Keratinocyte (primary cell): ENCODE results near the gene CHCHD6. TPM values are rescaled to one million over a fixed set of nuclear protein-coding genes. Genes with fewer than 3 reads are reported as not detected.

ENCODE experiments used
- DNase-seq: peaks from one replicate; pipeline ENCODE4 v3.0.0-alpha.2; 2011; ENCODE audit warnings: low read depth, missing footprints, low spot score
- FAIRE-seq: peaks from 2 replicates; lab custom pipeline; 2011; peaks lifted over from hg19 to GRCh38; lab: Jason Lieb, UNC
- H2AFZ ChIP-seq: 2 replicates; pipeline ENCODE4 v1.6.0; 2012; ENCODE audit warnings: low read length, control low read depth, inconsistent platforms; ENCODE audit not compliant: control insufficient read depth
- H3K27ac ChIP-seq: 2 replicates; pipeline ENCODE4 v1.5.1; 2011; ENCODE audit warnings: low read length; ENCODE audit not compliant: control insufficient read depth, insufficient read depth
- H3K27me3 ChIP-seq: 3 replicates; pipeline ENCODE4 v1.6.0; 2011; ENCODE audit warnings: low read length; ENCODE audit not compliant: control insufficient read depth, insufficient read depth; ENCODE audit errors: extremely low read depth
- H3K36me3 ChIP-seq, 2 experiments: 2 replicates in 1 of 2; 3 replicates in 1 of 2; pipeline ENCODE4 v1.5.1; 2011; ENCODE audit warnings: low read length in 2 of 2, mild to moderate bottlenecking in 1 of 2; ENCODE audit not compliant: control insufficient read depth in 2 of 2, insufficient read depth in 2 of 2; ENCODE audit errors: extremely low read depth in 1 of 2
- H3K4me1 ChIP-seq: 3 replicates; pipeline ENCODE4 v1.5.1; 2011; ENCODE audit warnings: low read length; ENCODE audit not compliant: control insufficient read depth, insufficient read depth; ENCODE audit errors: extremely low read depth
- H3K4me2 ChIP-seq: 3 replicates; pipeline ENCODE4 v1.6.0; 2011; ENCODE audit warnings: low read depth, low read length; ENCODE audit not compliant: control insufficient read depth, insufficient read depth; ENCODE audit errors: extremely low read depth
- H3K4me3 ChIP-seq, 3 experiments: fragments of 200-600 bp in 1 of 3; sonication (generic) in 1 of 3; 2 replicates in 2 of 3; 3 replicates in 1 of 3; pipeline ENCODE4 v1.5.1; 2011 to 2016; ENCODE audit warnings: low read length in 3 of 3, mild to moderate bottlenecking in 3 of 3, control low read depth in 2 of 3, inconsistent platforms in 1 of 3, low read depth in 1 of 3, mixed read lengths in 1 of 3, mixed run types in 1 of 3, moderate library complexity in 1 of 3; ENCODE audit not compliant: control insufficient read depth in 2 of 3, insufficient read depth in 2 of 3; ENCODE audit errors: extremely low read depth in 1 of 3
- H3K79me2 ChIP-seq: 2 replicates; pipeline ENCODE4 v1.6.0; 2012; ENCODE audit warnings: low read length; ENCODE audit not compliant: control insufficient read depth, insufficient read depth
- H3K9ac ChIP-seq: 3 replicates; pipeline ENCODE4 v1.6.0; 2011; ENCODE audit warnings: low read length; ENCODE audit not compliant: control insufficient read depth, insufficient read depth; ENCODE audit errors: extremely low read depth
- H3K9me1 ChIP-seq: 3 replicates; pipeline ENCODE4 v1.6.0; 2011; ENCODE audit warnings: low read length; ENCODE audit not compliant: control insufficient read depth, insufficient read depth; ENCODE audit errors: extremely low read depth
- H3K9me3 ChIP-seq: 2 replicates; pipeline ENCODE4 v1.5.1; 2012; ENCODE audit warnings: low read depth, low read length; ENCODE audit not compliant: control insufficient read depth
- H4K20me1 ChIP-seq: 3 replicates; pipeline ENCODE4 v1.6.0; 2011; ENCODE audit warnings: low read length; ENCODE audit not compliant: control insufficient read depth, insufficient read depth; ENCODE audit errors: extremely low read depth
- CTCF ChIP-seq, 3 experiments: IDR thresholded peaks in 1 of 3; conservative IDR thresholded peaks in 1 of 3; optimal IDR thresholded peaks in 1 of 3; 2 replicates in 2 of 3; 3 replicates in 1 of 3; pipeline versions ENCODE3 to v1.5.1; 2011; ENCODE audit warnings: low read length in 3 of 3, mild to moderate bottlenecking in 3 of 3, moderate library complexity in 2 of 3, control low read depth in 1 of 3, inconsistent platforms in 1 of 3; ENCODE audit not compliant: insufficient read depth in 2 of 3; ENCODE audit errors: extremely low read depth in 1 of 3
- EZH2 ChIP-seq: IDR thresholded peaks from one replicate; pipeline ENCODE4 v1.6.1; 2012; ENCODE audit warnings: inconsistent platforms, mild to moderate bottlenecking, low read length, moderate library complexity
- dilution Hi-C: fragments of 300-500 bp; cut with MboI; formaldehyde crosslinking; loops from one replicate; pipeline ENCODE4 v1.7.0; 2020; ENCODE audit warnings: low sequenced_read_pairs; ENCODE audit not compliant: extremely low pct_ligation_motif_present
- polyA plus RNA-seq, 5 experiments: library from polyadenylated mRNA; depleted of rRNA in 3 of 5; stranded (reverse) in 3 of 5; stranded (forward) in 1 of 5; unstranded in 1 of 5; fragments of >200 nt; gene quantifications; 1 replicate in 1 of 5; 2 replicates in 3 of 5; 3 replicates in 1 of 5; pipeline versions ENCODE4 v1.2.1 to v1.2.3, GENCODE V29; 2011 to 2012; ENCODE audit warnings: missing spikeins in 2 of 5, low read depth in 1 of 5, low replicate concordance in 1 of 5

Gene CHCHD6
- polyA plus RNA-seq, 1 donor (not counting 4 experiments of a cell fraction or from before 2014, with no cell fraction given): 21.7 TPM

- Histone ChIP-seq H3K9ac (no peak overlapping the region), H2AFZ (no peak overlapping the region), H3K27ac (no peak overlapping the region), H3K4me2 (no peak overlapping the region), H3K4me1 (peaks cover 20% of the 10 kb centered on the region), H4K20me1 (peaks cover 61% of the 10 kb centered on the region), H3K27me3 (no peaks in the 10 kb centered on the region), H3K36me3 (peaks cover 19 to 33% of the 10 kb centered on the region in 2 experiments), H3K9me3 (no peaks in the 10 kb centered on the region), H3K4me3 (no peak overlapping the region), H3K9me1 (no peaks in the 10 kb centered on the region), H3K79me2 (peaks cover 100% of the 10 kb centered on the region)
- TF ChIP-seq CTCF (optimal IDR thresholded peaks at IDR 0.05 in 1 of 3, IDR thresholded peaks at IDR 0.05 in 1 of 3, conservative IDR thresholded peaks at IDR 0.05 in 1 of 3; ENCODE audit: extremely low read depth in 1 of 3, insufficient read depth in 2 of 3, low read length in 3 of 3): no peak
- TF ChIP-seq EZH2: no peak
- dilution Hi-C loops: no loop called here
- no peak for DNase-seq
- no peak for FAIRE-seq
These were observed 284.5 kb downstream of the CHCHD6 start for GRCh38 chr3:126988451-126989021.

GRCh38 chr3:126989316-126990023, 285.4 kb downstream of the CHCHD6 start:
- peaks cover 100% of the 10 kb centered on the region for H3K79me2 ChIP-seq
- no peaks in the 10 kb centered on the region for H3K27me3 ChIP-seq
- no peak overlapping the region for H3K9ac ChIP-seq
- H3K4me3 ChIP-seq: no peak overlapping the region
- DNase-seq (no peak), FAIRE-seq (no peak)
- peaks cover 25 to 42% of the 10 kb centered on the region in 2 experiments for H3K36me3 ChIP-seq
- no peak overlapping the region for H3K4me2 ChIP-seq
- no peaks in the 10 kb centered on the region for H3K9me3 ChIP-seq
- H3K27ac ChIP-seq: no peak overlapping the region
- dilution Hi-C loops: no loop called here
- no peak overlapping the region for H2AFZ ChIP-seq
- peaks cover 18% of the 10 kb centered on the region for H3K4me1 ChIP-seq
- H4K20me1 ChIP-seq: peaks cover 65% of the 10 kb centered on the region
- TF ChIP-seq EZH2: no peak
- no peak for TF ChIP-seq CTCF (optimal IDR thresholded peaks at IDR 0.05 in 1 of 3, IDR thresholded peaks at IDR 0.05 in 1 of 3, conservative IDR thresholded peaks at IDR 0.05 in 1 of 3; ENCODE audit: extremely low read depth in 1 of 3, insufficient read depth in 2 of 3, low read length in 3 of 3)
- no peaks in the 10 kb centered on the region for H3K9me1 ChIP-seq
